MCF 10A (cell line): Measurements from ENCODE around the gene COASY. TPM values are rescaled to one million over a fixed set of nuclear protein-coding genes. Genes with fewer than 3 reads are reported as not detected.

Experiments used
- BruUV-seq: library from RNA; stranded (reverse); fragments of 400-500 nt; replicated peaks from 2 replicates; lab custom pipeline; 2021; lab: Mats Ljungman, UMichigan
- CTCF ChIA-PET: fragments of 300-600 bp; sonication (Branson Sonifier 250); formaldehyde crosslinking; extraction: SDS; loops from one replicate; lab custom pipeline; 2021; ENCODE audit warnings: antibody characterized with exemption, inconsistent platforms; lab: Yijun Ruan, JAX
- POLR2A ChIA-PET: fragments of 300-600, 350-650 bp; sonication (Branson Sonifier 250); formaldehyde crosslinking; extraction: SDS; loops from one replicate; lab custom pipeline; 2020; ENCODE audit warnings: antibody characterized with exemption, inconsistent platforms; lab: Yijun Ruan, JAX
- DNase-seq: peaks from one replicate; pipeline ENCODE4 v3.0.0-alpha.2; 2018; ENCODE audit not compliant: unreplicated experiment
- H3K27ac Mint-ChIP-seq: one replicate; pipeline ENCODE4 v1.8.0; 2022; ENCODE audit warnings: mild to moderate bottlenecking, low read depth, mixed read lengths; ENCODE audit not compliant: unreplicated experiment
- H3K27me3 Mint-ChIP-seq: one replicate; pipeline ENCODE4 v1.8.0; 2022; ENCODE audit warnings: mixed read lengths; ENCODE audit not compliant: insufficient read depth, unreplicated experiment
- H3K36me3 Mint-ChIP-seq: one replicate; pipeline ENCODE4 v1.8.0; 2022; ENCODE audit warnings: mild to moderate bottlenecking, moderate library complexity, mixed read lengths; ENCODE audit not compliant: insufficient read depth, unreplicated experiment
- H3K4me1 Mint-ChIP-seq: one replicate; pipeline ENCODE4 v1.8.0; 2022; ENCODE audit warnings: mixed read lengths; ENCODE audit not compliant: insufficient read depth, unreplicated experiment
- H3K4me3 Mint-ChIP-seq: one replicate; pipeline ENCODE4 v1.8.0; 2022; ENCODE audit warnings: mild to moderate bottlenecking, moderate library complexity, mixed read lengths; ENCODE audit not compliant: unreplicated experiment
- H3K9me3 Mint-ChIP-seq: one replicate; pipeline ENCODE4 v1.8.0; 2022; ENCODE audit warnings: mixed read lengths; ENCODE audit not compliant: unreplicated experiment
- CTCF ChIP-seq: fragments of 200-600 bp; IDR thresholded peaks from one replicate; pipeline ENCODE4 v1.8.0; 2022; ENCODE audit warnings: antibody characterized with exemption, mild to moderate bottlenecking; ENCODE audit not compliant: unreplicated experiment
- intact Hi-C: fragments of 100-400 bp; cut with micrococcal nuclease; formaldehyde crosslinking; loops from 2 replicates; pipeline ENCODE4 v1.14.1; 2022
- total RNA-seq: library from RNA; stranded (reverse); gene quantifications from 2 replicates; pipeline ENCODE4 v1.2.3, GENCODE V29; 2022

COASY gene
- total RNA-seq, 1 experiment from 2014 or later = 82.6 TPM

- no peaks in the 10 kb centered on the region for H3K36me3 Mint-ChIP-seq
- CTCF ChIA-PET = interaction anchor here (0.6 to 0.7 kb wide), 3 partner anchors 262 to 561 kb away, joined by 3 read pairs; no protein-coding TSS in a partner anchor
- intact Hi-C loops = loop anchor here (5.0 kb wide), 2 partner anchors 303 to 403 kb away; partner anchors contain the start of genes HSPB9 and KAT2A
- DNase-seq = no peak
- no peak overlapping the region for H3K27ac Mint-ChIP-seq
- TF ChIP-seq CTCF = no peak
- no peaks in the 10 kb centered on the region for H3K27me3 Mint-ChIP-seq
- no peaks in the 10 kb centered on the region for H3K9me3 Mint-ChIP-seq
- H3K4me1 Mint-ChIP-seq = peaks cover 30% of the 10 kb centered on the region
- no TSS peak for BruUV-seq
- POLR2A ChIA-PET = no interaction called here
- no peak overlapping the region for H3K4me3 Mint-ChIP-seq
Measured at GRCh38 chr17:42525221-42525620, 36.7 kb upstream of the COASY start.

- H3K27me3 Mint-ChIP-seq = no peaks in the 10 kb centered on the region
- H3K36me3 Mint-ChIP-seq = no peaks in the 10 kb centered on the region
- H3K9me3 Mint-ChIP-seq = no peaks in the 10 kb centered on the region
- no TSS peak for BruUV-seq
- TF ChIP-seq CTCF = no peak
- no peak overlapping the region for H3K27ac Mint-ChIP-seq
- ChIA-PET CTCF (no interaction called here), POLR2A (interaction anchor here (1.6 kb wide), 1 partner anchor 7 kb away, joined by 4 read pairs; no protein-coding TSS in a partner anchor)
- H3K4me1 Mint-ChIP-seq = peaks cover 25% of the 10 kb centered on the region
- DNase-seq = no peak
- intact Hi-C loops = loop anchor here (5.0 kb wide), 2 partner anchors 304 to 404 kb away; partner anchors contain the start of genes HSPB9 and KAT2A
- no peak overlapping the region for H3K4me3 Mint-ChIP-seq
Measured at GRCh38 chr17:42526031-42526444, 35.9 kb upstream of the COASY start.

GRCh38 chr17:42527932-42528331 lies 34.0 kb upstream of the COASY start:
- BruUV-seq = no TSS peak
- H3K4me3 Mint-ChIP-seq = no peak overlapping the region
- no peaks in the 10 kb centered on the region for H3K9me3 Mint-ChIP-seq
- peaks cover 17% of the 10 kb centered on the region for H3K4me1 Mint-ChIP-seq
- CTCF ChIA-PET = interaction anchor here (0.5 to 3.3 kb wide), 13 partner anchors 9 to 559 kb away, joined by 3 to 24 read pairs (median 4); no protein-coding TSS in a partner anchor
- no peak for DNase-seq
- no peaks in the 10 kb centered on the region for H3K27me3 Mint-ChIP-seq
- TF ChIP-seq CTCF = no peak
- no peak overlapping the region for H3K27ac Mint-ChIP-seq
- no peaks in the 10 kb centered on the region for H3K36me3 Mint-ChIP-seq
- POLR2A ChIA-PET = interaction anchor here (0.6 to 1.6 kb wide), 8 partner anchors 8 to 139 kb away, joined by 3 to 8 read pairs (median 4); partner anchors contain the start of genes CAVIN1, NAGLU and STAT3
- intact Hi-C loops = loop anchor here (1.0 to 5.0 kb wide), 3 partner anchors 205 to 406 kb away; partner anchors contain the start of genes HSPB9 and KAT2A

GRCh38 chr17:42529061-42529460 lies 32.9 kb upstream of the COASY start:
- ChIA-PET CTCF (interaction anchor here (0.7 to 3.3 kb wide), 5 partner anchors 10 to 571 kb away, joined by 3 to 24 read pairs (median 3); partner anchors contain the start of gene RAMP2), POLR2A (interaction anchor here (0.9 to 4.4 kb wide), 7 partner anchors 10 to 141 kb away, joined by 3 to 43 read pairs (median 5); partner anchors contain the start of genes PSMC3IP and STAT3)
- intact Hi-C loops = loop anchor here (5.0 kb wide), 2 partner anchors 307 to 407 kb away; partner anchors contain the start of genes HSPB9 and KAT2A

More at GRCh38 chr17:42529061-42529460, 32.9 kb upstream of the COASY start:
- DNase-seq = no peak
- H3K36me3 Mint-ChIP-seq = no peaks in the 10 kb centered on the region
- BruUV-seq = no TSS peak
- peaks cover 17% of the 10 kb centered on the region for H3K4me1 Mint-ChIP-seq
- no peak overlapping the region for H3K27ac Mint-ChIP-seq
- TF ChIP-seq CTCF = no peak
- no peak overlapping the region for H3K4me3 Mint-ChIP-seq
- no peaks in the 10 kb centered on the region for H3K27me3 Mint-ChIP-seq
- no peaks in the 10 kb centered on the region for H3K9me3 Mint-ChIP-seq
